ENCODE data around the gene MAMDC4.

Gene MAMDC4

DNA sequence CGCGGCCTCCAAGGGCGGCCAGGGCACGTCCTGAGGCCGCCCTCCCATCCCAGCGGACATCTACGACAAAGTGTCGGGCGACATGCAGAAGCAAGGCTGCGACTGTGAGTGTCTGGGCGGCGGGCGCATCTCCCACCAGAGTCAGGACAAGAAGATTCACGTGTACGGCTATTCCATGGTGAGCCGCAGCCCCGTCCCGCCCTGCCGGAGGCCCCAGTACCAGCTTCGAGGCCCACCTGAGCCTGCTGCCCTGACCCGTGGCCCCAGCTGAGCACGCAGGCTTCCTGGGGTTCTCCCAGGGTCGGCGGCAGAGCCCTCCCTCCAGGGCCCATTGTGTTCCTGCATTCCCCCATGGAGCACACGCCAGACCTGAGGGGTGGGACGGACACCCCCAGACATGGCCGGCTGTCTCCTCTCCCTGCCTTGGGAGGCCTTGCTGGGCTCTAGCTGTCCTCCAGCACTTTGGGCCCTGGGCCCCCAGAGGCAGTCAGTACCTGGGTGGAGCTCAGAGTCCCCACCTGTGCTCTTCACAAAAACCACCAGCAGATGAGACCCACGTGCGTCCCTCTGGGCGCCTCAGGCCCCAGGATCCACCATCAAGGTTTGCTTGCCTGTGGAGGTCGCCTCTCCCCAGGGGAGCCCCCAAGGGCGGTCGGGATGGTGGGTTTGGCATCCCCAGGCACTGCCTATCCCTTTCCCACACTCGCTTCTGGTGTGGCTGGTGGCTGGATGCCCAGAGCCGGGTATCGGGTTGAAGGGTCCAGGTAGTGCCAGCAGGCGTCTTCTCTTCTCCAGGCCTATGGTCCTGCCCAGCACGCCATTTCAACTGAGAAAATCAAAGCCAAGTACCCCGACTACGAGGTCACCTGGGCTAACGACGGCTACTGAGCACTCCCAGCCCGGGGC lies 1.9 kb upstream of the MAMDC4 start:
- H3K36me3 ChIP-seq (ENCODE audit: low read depth) = peaks cover 16% of the 10 kb centered on the region
- TF ChIP-seq, protein P1, sequence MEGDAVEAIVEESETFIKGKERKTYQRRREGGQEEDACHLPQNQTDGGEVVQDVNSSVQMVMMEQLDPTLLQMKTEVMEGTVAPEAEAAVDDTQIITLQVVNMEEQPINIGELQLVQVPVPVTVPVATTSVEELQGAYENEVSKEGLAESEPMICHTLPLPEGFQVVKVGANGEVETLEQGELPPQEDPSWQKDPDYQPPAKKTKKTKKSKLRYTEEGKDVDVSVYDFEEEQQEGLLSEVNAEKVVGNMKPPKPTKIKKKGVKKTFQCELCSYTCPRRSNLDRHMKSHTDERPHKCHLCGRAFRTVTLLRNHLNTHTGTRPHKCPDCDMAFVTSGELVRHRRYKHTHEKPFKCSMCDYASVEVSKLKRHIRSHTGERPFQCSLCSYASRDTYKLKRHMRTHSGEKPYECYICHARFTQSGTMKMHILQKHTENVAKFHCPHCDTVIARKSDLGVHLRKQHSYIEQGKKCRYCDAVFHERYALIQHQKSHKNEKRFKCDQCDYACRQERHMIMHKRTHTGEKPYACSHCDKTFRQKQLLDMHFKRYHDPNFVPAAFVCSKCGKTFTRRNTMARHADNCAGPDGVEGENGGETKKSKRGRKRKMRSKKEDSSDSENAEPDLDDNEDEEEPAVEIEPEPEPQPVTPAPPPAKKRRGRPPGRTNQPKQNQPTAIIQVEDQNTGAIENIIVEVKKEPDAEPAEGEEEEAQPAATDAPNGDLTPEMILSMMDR (IDR thresholded peaks at IDR 0.05; ENCODE audit: poor library complexity, severe bottlenecking) = no peak
- no peak for DNase-seq (ENCODE audit: low spot score)
- peak overlapping the region; percentile 78 for H3K27ac ChIP-seq (ENCODE audit: poor library complexity, severe bottlenecking)
- H3K27me3 ChIP-seq (ENCODE audit: insufficient read depth, poor library complexity, severe bottlenecking) = peaks cover 11% of the 10 kb centered on the region
- peak overlapping the region; percentile 58 for H3K4me3 ChIP-seq (ENCODE audit: severe bottlenecking)
- H3K4me1 ChIP-seq (ENCODE audit: insufficient read depth, poor library complexity, severe bottlenecking) = no peaks in the 10 kb centered on the region
- H3K9me3 ChIP-seq (ENCODE audit: severe bottlenecking) = no peaks in the 10 kb centered on the region
- ATAC-seq (ENCODE audit: low read depth) = no peak

DNA sequence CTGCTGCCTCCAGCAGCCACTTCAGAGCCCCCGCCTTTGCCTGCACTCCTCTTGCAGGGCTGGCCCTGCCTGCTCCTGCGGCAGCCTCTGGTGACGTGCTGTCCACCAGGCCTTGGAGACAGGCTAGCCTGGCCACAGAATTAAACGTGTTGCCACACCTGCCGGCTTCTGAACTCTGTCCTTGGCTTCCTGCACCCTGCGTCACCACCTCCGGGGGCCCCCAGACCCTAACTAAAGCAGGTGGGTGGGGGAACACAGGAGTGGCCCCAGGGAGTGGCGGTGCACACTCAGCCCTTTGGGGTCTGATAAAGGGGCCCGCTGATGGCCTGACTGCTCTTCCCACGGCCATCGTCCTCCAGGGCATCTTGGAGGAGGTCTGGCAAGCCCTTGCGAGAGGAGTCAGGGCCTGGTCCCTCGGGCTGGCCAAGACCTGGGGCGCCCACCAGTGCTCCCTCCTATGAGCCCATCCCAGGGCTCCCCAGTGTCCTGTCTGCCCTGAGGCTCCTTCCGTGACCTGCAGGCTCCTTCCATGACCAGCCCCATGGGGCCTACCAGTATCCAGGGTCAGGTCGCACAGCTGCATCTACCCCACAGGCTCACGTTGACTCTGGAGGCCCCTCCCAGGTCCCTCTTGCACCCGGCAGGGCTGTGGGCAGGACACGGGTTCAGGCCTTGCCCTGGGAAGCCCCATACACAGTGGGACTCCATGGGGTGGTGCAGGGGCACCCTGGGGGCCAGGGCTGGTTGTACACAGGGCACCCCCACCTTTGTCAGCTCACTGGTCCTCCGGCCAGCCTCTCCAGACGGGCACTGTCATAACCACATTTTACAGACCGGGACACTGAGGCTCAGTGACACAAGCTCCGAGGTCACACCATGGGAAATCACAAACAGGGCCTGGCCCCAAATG lies 1.0 kb upstream of the MAMDC4 start:
- Histone ChIP-seq H3K27ac (ENCODE audit: poor library complexity, severe bottlenecking) (no peak overlapping the region), H3K27me3 (ENCODE audit: insufficient read depth, poor library complexity, severe bottlenecking) (peaks cover 4% of the 10 kb centered on the region), H3K36me3 (ENCODE audit: low read depth) (peaks cover 16% of the 10 kb centered on the region), H3K9me3 (ENCODE audit: severe bottlenecking) (no peaks in the 10 kb centered on the region), H3K4me1 (ENCODE audit: insufficient read depth, poor library complexity, severe bottlenecking) (no peaks in the 10 kb centered on the region), H3K4me3 (ENCODE audit: severe bottlenecking) (no peak overlapping the region)
- ATAC-seq (ENCODE audit: low read depth) = no peak
- TF ChIP-seq, protein P1 (IDR thresholded peaks at IDR 0.05; ENCODE audit: poor library complexity, severe bottlenecking) = no peak
- no peak for DNase-seq (ENCODE audit: low spot score)

DNA sequence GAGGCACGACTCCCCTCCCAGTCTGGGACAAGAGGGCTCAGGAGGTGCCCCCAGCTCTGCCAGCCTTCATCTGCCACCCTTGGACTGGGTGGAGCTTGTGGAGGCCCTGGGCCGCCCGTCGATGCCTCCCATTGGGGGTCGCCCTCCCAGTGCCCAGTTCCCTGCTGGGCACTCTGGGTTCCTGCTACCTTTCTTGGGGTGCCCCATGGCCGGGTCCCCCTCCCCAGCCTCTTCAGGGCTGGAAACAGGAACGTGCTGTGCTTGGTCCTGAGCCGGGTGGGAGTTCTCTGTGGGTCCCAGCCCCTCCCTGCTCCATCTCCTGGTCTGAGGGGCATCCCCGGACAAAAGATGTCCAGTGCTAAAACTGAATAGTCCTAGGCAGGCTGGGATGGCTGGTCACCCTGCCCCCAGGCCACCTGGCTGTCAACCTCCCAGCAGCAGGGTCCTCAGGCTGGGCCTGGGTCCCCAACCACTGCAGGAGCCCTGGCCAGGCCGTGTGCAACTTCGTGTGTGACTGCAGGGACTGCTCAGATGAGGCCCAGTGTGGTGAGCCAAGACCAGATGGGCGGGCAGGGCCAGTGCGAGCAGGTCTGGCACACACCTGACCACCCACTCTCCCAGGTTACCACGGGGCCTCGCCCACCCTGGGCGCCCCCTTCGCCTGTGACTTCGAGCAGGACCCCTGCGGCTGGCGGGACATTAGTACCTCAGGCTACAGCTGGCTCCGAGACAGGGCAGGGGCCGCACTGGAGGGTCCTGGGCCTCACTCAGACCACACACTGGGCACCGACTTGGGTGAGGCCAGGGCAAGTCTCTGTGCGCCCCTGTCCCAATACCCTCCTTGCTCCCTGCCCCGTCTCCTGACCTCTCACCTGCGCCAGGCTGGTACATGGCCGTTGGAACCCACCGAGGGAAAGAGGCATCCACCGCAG lies 784 bp downstream of the MAMDC4 start:
- Histone ChIP-seq H3K27ac (ENCODE audit: poor library complexity, severe bottlenecking) (no peak overlapping the region), H3K4me1 (ENCODE audit: insufficient read depth, poor library complexity, severe bottlenecking) (no peaks in the 10 kb centered on the region), H3K27me3 (ENCODE audit: insufficient read depth, poor library complexity, severe bottlenecking) (no peaks in the 10 kb centered on the region), H3K4me3 (ENCODE audit: severe bottlenecking) (no peak overlapping the region), H3K9me3 (ENCODE audit: severe bottlenecking) (no peaks in the 10 kb centered on the region), H3K36me3 (ENCODE audit: low read depth) (peaks cover 16% of the 10 kb centered on the region)
- DNase-seq (ENCODE audit: low spot score) (no peak), ATAC-seq (ENCODE audit: low read depth) (no peak)
- TF ChIP-seq, protein P1 (IDR thresholded peaks at IDR 0.05; ENCODE audit: poor library complexity, severe bottlenecking) = no peak

DNA sequence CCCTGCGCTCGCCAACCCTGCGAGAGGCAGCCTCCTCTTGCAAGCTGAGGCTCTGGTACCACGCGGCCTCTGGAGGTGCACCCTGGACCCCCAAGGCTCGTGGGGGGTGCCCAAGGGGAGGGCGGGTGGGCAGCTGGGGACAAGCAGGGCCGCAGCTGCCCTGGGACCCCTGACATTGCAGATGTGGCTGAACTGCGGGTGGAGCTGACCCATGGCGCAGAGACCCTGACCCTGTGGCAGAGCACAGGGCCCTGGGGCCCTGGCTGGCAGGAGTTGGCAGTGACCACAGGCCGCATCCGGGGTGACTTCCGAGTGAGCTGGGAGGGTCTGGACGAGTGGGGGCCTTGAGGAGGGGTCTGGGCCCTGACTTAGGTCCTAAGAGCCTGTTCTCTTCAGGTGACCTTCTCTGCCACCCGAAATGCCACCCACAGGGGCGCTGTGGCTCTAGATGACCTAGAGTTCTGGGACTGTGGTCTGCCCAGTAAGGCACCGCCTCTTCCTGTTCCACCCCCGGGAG lies 1.5 kb downstream of the MAMDC4 start:
- peaks cover 16% of the 10 kb centered on the region for H3K36me3 ChIP-seq (ENCODE audit: low read depth)
- H3K27me3 ChIP-seq (ENCODE audit: insufficient read depth, poor library complexity, severe bottlenecking) = no peaks in the 10 kb centered on the region
- H3K27ac ChIP-seq (ENCODE audit: poor library complexity, severe bottlenecking) = no peak overlapping the region
- no peak overlapping the region for H3K4me3 ChIP-seq (ENCODE audit: severe bottlenecking)
- ATAC-seq (ENCODE audit: low read depth) = no peak
- H3K9me3 ChIP-seq (ENCODE audit: severe bottlenecking) = no peaks in the 10 kb centered on the region
- H3K4me1 ChIP-seq (ENCODE audit: insufficient read depth, poor library complexity, severe bottlenecking) = no peaks in the 10 kb centered on the region
- no peak for DNase-seq (ENCODE audit: low spot score)
- TF ChIP-seq, protein P1 (IDR thresholded peaks at IDR 0.05; ENCODE audit: poor library complexity, severe bottlenecking) = no peak
